Measurements from ENCODE around the gene GABRA4. TPM values are rescaled to one million over a fixed set of nuclear protein-coding genes. Genes with fewer than 3 reads are reported as not detected.

GABRA4 gene
- total and polyA plus RNA-seq, 2 experiments from 2014 or later, result 1.5 to 1.9 TPM

GRCh38 chr4:46956451-46956850 lies 36.9 kb downstream of the GABRA4 start:
- no peak overlapping the region for H3K27ac ChIP-seq (ENCODE audit: low read depth)
- Mint-ChIP-seq H3K9me3 (no peaks in the 10 kb centered on the region), H3K27me3 (ENCODE audit: insufficient read depth, low read depth, poor library complexity) (peaks cover 3% of the 10 kb centered on the region), H3K4me1 (no peaks in the 10 kb centered on the region), H3K4me3 (no peak overlapping the region), H3K36me3 (ENCODE audit: low read depth) (no peaks in the 10 kb centered on the region), H3K27ac (no peak overlapping the region)
- no peaks in the 10 kb centered on the region for H3K36me3 ChIP-seq (ENCODE audit: insufficient read depth)
- H3K4me2 ChIP-seq, result no peak overlapping the region
- H3K9me2 ChIP-seq (ENCODE audit: insufficient read depth), result no peaks in the 10 kb centered on the region
- no peaks in the 10 kb centered on the region for H3F3A ChIP-seq (replicated peaks; ENCODE audit: low read depth)
- no peaks in the 10 kb centered on the region for H3K27me3 ChIP-seq (ENCODE audit: insufficient read depth)
- no peaks in the 10 kb centered on the region for H4K20me1 ChIP-seq (replicated peaks; ENCODE audit: insufficient read depth)
- no peak for TF ChIP-seq NANOG (IDR thresholded peaks at IDR 0.05; ENCODE audit: borderline replicate concordance)
- TF ChIP-seq ZNF462 (CRISPR knock-in tag; IDR thresholded peaks at IDR 0.05), result no peak
- TF ChIP-seq CREB1 (CRISPR knock-in tag; IDR thresholded peaks at IDR 0.05; ENCODE audit: low read depth), result no peak
- TF ChIP-seq ZNF331 (CRISPR knock-in tag; IDR thresholded peaks at IDR 0.05; ENCODE audit: low read depth), result no peak
- TF ChIP-seq CTCF (conservative IDR thresholded peaks at IDR 0.05; ENCODE audit: low read depth in 2 of 2), result no peak
- no peak for TF ChIP-seq EZH2 (IDR thresholded peaks at IDR 0.05; ENCODE audit: low read depth, unreplicated experiment)
- TF ChIP-seq POLR2AphosphoS5 (IDR thresholded peaks at IDR 0.05; ENCODE audit: low read depth), result no peak
- no peak for TF ChIP-seq ETS1 (IDR thresholded peaks at IDR 0.05)
- no peak for TF ChIP-seq EZH2phosphoT487 (IDR thresholded peaks at IDR 0.05; ENCODE audit: unreplicated experiment)
- no peak for TF ChIP-seq JUNB (IDR thresholded peaks at IDR 0.05; ENCODE audit: unreplicated experiment)
- H3K4me1 ChIP-seq (ENCODE audit: insufficient read depth), result no peaks in the 10 kb centered on the region
- H3K79me2 ChIP-seq (replicated peaks; ENCODE audit: insufficient read depth), result no peaks in the 10 kb centered on the region
- no peak overlapping the region for H3K4me3 ChIP-seq
- no peak overlapping the region for H2AFZ ChIP-seq
- no peak for DNase-seq (ENCODE audit: low spot score)
- no peak for ATAC-seq
